ENCODE data around the gene TRAPPC2L.

DNA sequence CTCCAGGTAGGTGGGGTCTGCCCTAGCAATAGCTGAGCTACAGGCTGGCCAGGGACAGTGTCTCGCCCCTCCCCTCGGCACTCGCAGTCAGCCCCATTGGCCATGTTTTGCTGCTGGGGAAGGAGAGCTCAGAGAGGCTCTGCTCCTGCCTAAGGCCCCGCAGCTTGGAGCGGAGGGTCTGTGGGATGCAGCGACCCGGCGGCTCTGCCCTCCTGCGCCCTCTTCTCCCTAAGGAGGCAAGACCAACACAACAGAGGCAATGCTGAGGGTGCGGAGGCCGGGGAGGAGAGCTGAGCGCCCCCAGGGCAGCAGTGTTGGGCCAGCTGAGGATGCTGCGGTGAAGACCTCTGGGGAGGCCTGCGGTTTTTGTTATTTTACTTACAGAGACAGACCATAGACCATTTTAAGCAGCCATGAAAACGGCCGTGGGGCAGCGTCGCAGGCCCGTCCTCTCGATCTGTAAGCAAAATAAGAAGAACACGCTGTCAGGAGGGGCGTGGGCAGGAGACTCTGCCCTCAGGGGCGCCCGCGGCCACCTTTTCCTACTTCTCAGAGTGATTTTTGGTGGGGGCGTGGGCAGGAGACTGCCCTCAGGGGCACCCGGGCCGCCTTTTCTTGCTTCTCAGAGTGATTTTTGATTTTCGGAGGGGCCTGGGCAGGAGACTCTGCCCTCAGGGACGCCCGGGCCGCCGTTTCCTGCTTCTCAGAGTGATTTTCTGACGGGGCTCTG, 40.9 kb downstream of the TRAPPC2L start:
- no peak for TF ChIP-seq NFIC (IDR thresholded peaks at IDR 0.05)
- no peak for TF ChIP-seq MAX (IDR thresholded peaks at IDR 0.05)
- TF ChIP-seq TAF1 (IDR thresholded peaks at IDR 0.05; ENCODE audit: low read depth): no peak
- TF ChIP-seq CEBPB (IDR thresholded peaks at IDR 0.05): no peak
- no peak for TF ChIP-seq EGR1 (IDR thresholded peaks at IDR 0.05)
- TF ChIP-seq TEAD4 (IDR thresholded peaks at IDR 0.05): no peak
- no peak for TF ChIP-seq EP300 (IDR thresholded peaks at IDR 0.05; ENCODE audit: borderline replicate concordance)
- TF ChIP-seq RAD21 (IDR thresholded peaks at IDR 0.05; ENCODE audit: low read depth): no peak
- no peak for TF ChIP-seq ZBTB7A (IDR thresholded peaks at IDR 0.05; ENCODE audit: low read depth)
- no peak for TF ChIP-seq CREB1 (IDR thresholded peaks at IDR 0.05; ENCODE audit: low read depth)
